ENCODE results near the gene CLECL1. TPM values are rescaled to one million over a fixed set of nuclear protein-coding genes. Genes with fewer than 3 reads are reported as not detected.

Gene CLECL1
- total and polyA plus RNA-seq, 4 donors: 0.17 to 0.42 (median 0.35) TPM

- Histone ChIP-seq H3K27me3 (ENCODE audit: control insufficient read depth in 4 of 4, insufficient read depth in 4 of 4, low read length in 3 of 4) (no peaks in the 10 kb centered on the region), H3K4me3 (ENCODE audit: low read depth in 1 of 3, low read length in 3 of 3) (no peak overlapping the region), H3K4me1 (ENCODE audit: control insufficient read depth in 4 of 4, insufficient read depth in 4 of 4, low read length in 3 of 4) (no peaks in the 10 kb centered on the region), H3K9ac (ENCODE audit: low read depth in 1 of 2, low read length in 2 of 2) (no peak overlapping the region), H3K9me3 (ENCODE audit: control insufficient read depth in 4 of 4, low read length in 3 of 4) (no peaks in the 10 kb centered on the region), H3K27ac (ENCODE audit: low read depth in 1 of 2, low read length in 2 of 2) (no peak overlapping the region), H3K36me3 (ENCODE audit: control insufficient read depth in 4 of 4, insufficient read depth in 3 of 4, low read depth in 1 of 4, low read length in 3 of 4) (peaks cover 0 to 2% (median 0%) of the 10 kb centered on the region in 4 donors)
- TF ChIP-seq YY1 (IDR thresholded peaks at IDR 0.05) (no peak), ATF3 (IDR thresholded peaks at IDR 0.05) (no peak), NR2F2 (IDR thresholded peaks at IDR 0.05) (no peak), CTCF (IDR thresholded peaks at IDR 0.05; ENCODE audit: low read depth, low read length, missing input control) (no peak), SP1 (IDR thresholded peaks at IDR 0.05) (no peak), GABPA (IDR thresholded peaks at IDR 0.05 in 1 of 2, conservative IDR thresholded peaks at IDR 0.05 in 1 of 2) (no peak), FOXA2 (IDR thresholded peaks at IDR 0.05) (no peak), TAF1 (conservative IDR thresholded peaks at IDR 0.05) (no peak), ZBTB33 (IDR thresholded peaks at IDR 0.05) (no peak), RXRA (IDR thresholded peaks at IDR 0.05) (no peak)
- no peak for DNase-seq (ENCODE audit: low spot score)
- 62% methylated on average over 1 of the region's 1 CpG for WGBS
Observed at GRCh38 chr12:9699269-9699897, 33.5 kb downstream of the CLECL1 start.

GRCh38 chr12:9698681-9699080 is 34.2 kb downstream of the CLECL1 start:
- H3K4me3 ChIP-seq (ENCODE audit: low read depth in 1 of 3, low read length in 3 of 3): no peak overlapping the region
- no peak overlapping the region for H3K27ac ChIP-seq (ENCODE audit: low read depth in 1 of 2, low read length in 2 of 2)
- H3K9ac ChIP-seq (ENCODE audit: low read depth in 1 of 2, low read length in 2 of 2): no peak overlapping the region
- no peak for DNase-seq (ENCODE audit: low spot score)
- 79% methylated on average over 2 of the region's 2 CpGs for WGBS
- no peaks in the 10 kb centered on the region for H3K9me3 ChIP-seq (ENCODE audit: control insufficient read depth in 4 of 4, low read length in 3 of 4)
- no peaks in the 10 kb centered on the region for H3K4me1 ChIP-seq (ENCODE audit: control insufficient read depth in 4 of 4, insufficient read depth in 4 of 4, low read length in 3 of 4)
- H3K36me3 ChIP-seq (ENCODE audit: control insufficient read depth in 4 of 4, insufficient read depth in 3 of 4, low read depth in 1 of 4, low read length in 3 of 4): peaks cover 0 to 2% (median 0%) of the 10 kb centered on the region in 4 donors
- no peaks in the 10 kb centered on the region for H3K27me3 ChIP-seq (ENCODE audit: control insufficient read depth in 4 of 4, insufficient read depth in 4 of 4, low read length in 3 of 4)
- TF ChIP-seq YY1 (IDR thresholded peaks at IDR 0.05) (no peak), CTCF (IDR thresholded peaks at IDR 0.05; ENCODE audit: low read depth, low read length, missing input control) (no peak), SP1 (IDR thresholded peaks at IDR 0.05) (no peak), EGR1 (IDR thresholded peaks at IDR 0.05; ENCODE audit: low read depth in 2 of 2) (no peak), RAD21 (IDR thresholded peaks at IDR 0.05) (no peak), MAX (IDR thresholded peaks at IDR 0.05) (no peak), REST (IDR thresholded peaks at IDR 0.05) (no peak), GABPA (IDR thresholded peaks at IDR 0.05 in 1 of 2, conservative IDR thresholded peaks at IDR 0.05 in 1 of 2) (no peak), RXRA (IDR thresholded peaks at IDR 0.05) (no peak), HNF4G (IDR thresholded peaks at IDR 0.05) (no peak), ATF3 (IDR thresholded peaks at IDR 0.05) (no peak), JUND (IDR thresholded peaks at IDR 0.05) (no peak), TAF1 (conservative IDR thresholded peaks at IDR 0.05) (no peak), ZBTB33 (IDR thresholded peaks at IDR 0.05) (no peak), HNF4A (conservative IDR thresholded peaks at IDR 0.05) (no peak), NR2F2 (IDR thresholded peaks at IDR 0.05) (no peak)

Measured in liver (tissue), 9 donors.